Caco-2 (cell line): Measurements from ENCODE around the gene ARHGEF38. TPM values are rescaled to one million over a fixed set of nuclear protein-coding genes. Genes with fewer than 3 reads are reported as not detected.

Experiments
- BruUV-seq: library from RNA; stranded (reverse); fragments of 400-500 nt; replicated peaks from 2 replicates; lab custom pipeline; 2021; lab: Mats Ljungman, UMichigan
- CTCF ChIA-PET: fragments of 300-600 bp; sonication (Branson Sonifier 250); formaldehyde crosslinking; loops from one replicate; lab custom pipeline; 2022; ENCODE audit warnings: antibody characterized with exemption; lab: Charles Lee
- POLR2A ChIA-PET: fragments of 300-600 bp; sonication (Branson Sonifier 250); formaldehyde crosslinking; loops from one replicate; lab custom pipeline; 2022; ENCODE audit warnings: antibody characterized with exemption; lab: Charles Lee
- DNase-seq, 2 experiments: peaks; one replicate each; pipeline versions ENCODE4 v3.0.0 to v3.0.0-alpha.2; 2020 to 2022
- H3K27me3 ChIP-seq: replicated peaks from 2 replicates; pipeline ENCODE4 v1.6.0; 2011; ENCODE audit warnings: low read length; ENCODE audit not compliant: control insufficient read depth, insufficient read depth
- H3K36me3 ChIP-seq: 2 replicates; pipeline ENCODE4 v1.5.1; 2011; ENCODE audit warnings: low read length; ENCODE audit not compliant: control insufficient read depth, insufficient read depth
- H3K4me1 ChIP-seq: fragments of 250-450 bp; sonication (Bioruptor Pico); 2 replicates; pipeline ENCODE4 v1.5.1; 2020; ENCODE audit warnings: mild to moderate bottlenecking
- H3K4me3 ChIP-seq: 2 replicates; pipeline ENCODE4 v1.5.1; 2011; ENCODE audit warnings: low read depth, mild to moderate bottlenecking, control low read depth, low read length
- H3K9me3 ChIP-seq: fragments of 250-450 bp; sonication (Bioruptor Pico); 2 replicates; pipeline ENCODE4 v1.5.1; 2020; ENCODE audit warnings: mild to moderate bottlenecking, moderate library complexity
- H3K27ac Mint-ChIP-seq: one replicate; pipeline ENCODE4 v1.8.0; 2022; ENCODE audit warnings: mixed read lengths; ENCODE audit not compliant: unreplicated experiment
- H3K27me3 Mint-ChIP-seq: one replicate; pipeline ENCODE4 v1.8.0; 2022; ENCODE audit warnings: mixed read lengths; ENCODE audit not compliant: insufficient read depth, unreplicated experiment
- H3K36me3 Mint-ChIP-seq: one replicate; pipeline ENCODE4 v1.8.0; 2022; ENCODE audit warnings: mild to moderate bottlenecking, mixed read lengths; ENCODE audit not compliant: insufficient read depth, unreplicated experiment
- H3K4me1 Mint-ChIP-seq: one replicate; pipeline ENCODE4 v1.8.0; 2022; ENCODE audit warnings: low read depth, mixed read lengths; ENCODE audit not compliant: unreplicated experiment
- H3K4me3 Mint-ChIP-seq: one replicate; pipeline ENCODE4 v1.8.0; 2022; ENCODE audit warnings: mild to moderate bottlenecking, moderate library complexity, mixed read lengths; ENCODE audit not compliant: unreplicated experiment
- H3K9me3 Mint-ChIP-seq: one replicate; pipeline ENCODE4 v1.8.0; 2022; ENCODE audit warnings: mixed read lengths; ENCODE audit not compliant: unreplicated experiment
- intact Hi-C: fragments of 100-400 bp; cut with micrococcal nuclease; formaldehyde crosslinking; loops from one replicate; pipeline ENCODE4 v1.10.0; 2022; ENCODE audit not compliant: unreplicated experiment
- total RNA-seq: library from RNA; stranded (reverse); gene quantifications from 2 replicates; pipeline ENCODE4 v1.2.3, GENCODE V29; 2022
- TF ChIP-seq, protein P1 (sequence below), 2 experiments: fragments of 200-600 bp in 1 of 2; IDR thresholded peaks; 1 replicate in 1 of 2; 2 replicates in 1 of 2; pipeline versions ENCODE4 v1.5.1 to v1.8.0; 2011 to 2022; ENCODE audit warnings: antibody characterized with exemption in 1 of 2, control low read depth in 1 of 2, inconsistent platforms in 1 of 2, low read depth in 1 of 2, low read length in 1 of 2, mild to moderate bottlenecking in 1 of 2, moderate library complexity in 1 of 2; ENCODE audit not compliant: insufficient read depth in 1 of 2, severe bottlenecking in 1 of 2, unreplicated experiment in 1 of 2

Gene ARHGEF38
- total RNA-seq, 1 experiment from 2014 or later, result 3.5 TPM

DNA sequence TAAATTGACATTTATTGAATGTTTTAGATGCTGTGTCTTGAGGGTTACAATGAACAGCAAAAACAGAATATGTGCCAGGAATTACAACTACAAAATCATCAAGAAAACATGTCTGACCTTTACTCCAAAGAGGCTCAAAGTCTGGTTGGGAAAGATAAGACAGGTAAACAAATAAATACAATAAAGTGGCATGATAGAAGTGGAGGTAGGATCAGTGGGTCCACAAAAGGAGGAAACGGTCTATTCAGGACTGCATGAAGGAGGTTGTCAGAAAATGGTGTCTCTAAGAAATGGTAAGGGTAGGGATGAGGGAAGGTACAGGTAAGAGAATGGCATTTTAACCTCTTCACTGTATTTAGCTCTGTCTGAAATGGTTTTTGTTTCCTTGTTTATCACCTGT, 3.8 kb downstream of the ARHGEF38 start:
- H3K4me1 Mint-ChIP-seq, result peaks cover 42% of the 10 kb centered on the region
- Histone ChIP-seq H3K4me1 (peaks cover 41% of the 10 kb centered on the region), H3K9me3 (no peaks in the 10 kb centered on the region), H3K36me3 (no peaks in the 10 kb centered on the region), H3K27me3 (no peaks in the 10 kb centered on the region), H3K4me3 (no peak overlapping the region)
- peak overlapping the region; percentile 55 for H3K27ac Mint-ChIP-seq
- no peaks in the 10 kb centered on the region for H3K27me3 Mint-ChIP-seq
- H3K4me3 Mint-ChIP-seq, result peak overlapping the region; percentile 17
- intact Hi-C loops, result no loop called here
- ChIA-PET POLR2A (no interaction called here), CTCF (no interaction called here)
- no TSS peak for BruUV-seq
- H3K36me3 Mint-ChIP-seq, result no peaks in the 10 kb centered on the region
- H3K9me3 Mint-ChIP-seq, result no peaks in the 10 kb centered on the region
- TF ChIP-seq, protein P1, sequence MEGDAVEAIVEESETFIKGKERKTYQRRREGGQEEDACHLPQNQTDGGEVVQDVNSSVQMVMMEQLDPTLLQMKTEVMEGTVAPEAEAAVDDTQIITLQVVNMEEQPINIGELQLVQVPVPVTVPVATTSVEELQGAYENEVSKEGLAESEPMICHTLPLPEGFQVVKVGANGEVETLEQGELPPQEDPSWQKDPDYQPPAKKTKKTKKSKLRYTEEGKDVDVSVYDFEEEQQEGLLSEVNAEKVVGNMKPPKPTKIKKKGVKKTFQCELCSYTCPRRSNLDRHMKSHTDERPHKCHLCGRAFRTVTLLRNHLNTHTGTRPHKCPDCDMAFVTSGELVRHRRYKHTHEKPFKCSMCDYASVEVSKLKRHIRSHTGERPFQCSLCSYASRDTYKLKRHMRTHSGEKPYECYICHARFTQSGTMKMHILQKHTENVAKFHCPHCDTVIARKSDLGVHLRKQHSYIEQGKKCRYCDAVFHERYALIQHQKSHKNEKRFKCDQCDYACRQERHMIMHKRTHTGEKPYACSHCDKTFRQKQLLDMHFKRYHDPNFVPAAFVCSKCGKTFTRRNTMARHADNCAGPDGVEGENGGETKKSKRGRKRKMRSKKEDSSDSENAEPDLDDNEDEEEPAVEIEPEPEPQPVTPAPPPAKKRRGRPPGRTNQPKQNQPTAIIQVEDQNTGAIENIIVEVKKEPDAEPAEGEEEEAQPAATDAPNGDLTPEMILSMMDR (IDR thresholded peaks at IDR 0.05; ENCODE audit: insufficient read depth in 1 of 2, low read depth in 1 of 2, low read length in 1 of 2, severe bottlenecking in 1 of 2, unreplicated experiment in 1 of 2), result no peak
- peak in 1 of 2 experiments; percentile 4 for DNase-seq

DNA sequence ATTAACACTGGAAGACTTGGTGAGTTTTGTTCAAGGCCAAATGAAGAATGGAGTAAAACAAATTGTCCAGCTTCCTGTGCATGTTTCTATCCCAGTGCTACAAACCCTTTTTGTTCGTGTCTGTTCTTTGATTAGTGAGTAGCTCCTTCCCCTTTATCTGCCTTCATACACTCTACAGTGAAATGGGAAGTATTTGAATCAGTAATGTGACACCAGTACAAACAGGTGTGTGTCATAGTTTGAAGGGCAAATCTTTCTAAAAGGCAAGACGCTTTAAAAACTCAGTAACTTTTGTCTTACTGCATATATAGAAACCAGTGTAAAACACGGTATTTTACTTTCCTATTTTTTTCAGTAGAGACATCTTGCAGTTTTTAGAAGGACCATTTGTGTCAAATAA, 5.9 kb downstream of the ARHGEF38 start:
- DNase-seq, result no peak
- Histone ChIP-seq H3K4me3 (no peak overlapping the region), H3K36me3 (no peaks in the 10 kb centered on the region), H3K4me1 (peaks cover 23% of the 10 kb centered on the region), H3K27me3 (no peaks in the 10 kb centered on the region), H3K9me3 (no peaks in the 10 kb centered on the region)
- H3K4me1 Mint-ChIP-seq, result peaks cover 27% of the 10 kb centered on the region
- CTCF ChIA-PET, result no interaction called here
- intact Hi-C loops, result no loop called here
- POLR2A ChIA-PET, result no interaction called here
- H3K36me3 Mint-ChIP-seq, result no peaks in the 10 kb centered on the region
- H3K27me3 Mint-ChIP-seq, result no peaks in the 10 kb centered on the region
- TF ChIP-seq, protein P1 (IDR thresholded peaks at IDR 0.05; ENCODE audit: insufficient read depth in 1 of 2, low read depth in 1 of 2, low read length in 1 of 2, severe bottlenecking in 1 of 2, unreplicated experiment in 1 of 2), result no peak
- H3K9me3 Mint-ChIP-seq, result no peaks in the 10 kb centered on the region
- no TSS peak for BruUV-seq
- H3K27ac Mint-ChIP-seq, result no peak overlapping the region
- no peak overlapping the region for H3K4me3 Mint-ChIP-seq

DNA sequence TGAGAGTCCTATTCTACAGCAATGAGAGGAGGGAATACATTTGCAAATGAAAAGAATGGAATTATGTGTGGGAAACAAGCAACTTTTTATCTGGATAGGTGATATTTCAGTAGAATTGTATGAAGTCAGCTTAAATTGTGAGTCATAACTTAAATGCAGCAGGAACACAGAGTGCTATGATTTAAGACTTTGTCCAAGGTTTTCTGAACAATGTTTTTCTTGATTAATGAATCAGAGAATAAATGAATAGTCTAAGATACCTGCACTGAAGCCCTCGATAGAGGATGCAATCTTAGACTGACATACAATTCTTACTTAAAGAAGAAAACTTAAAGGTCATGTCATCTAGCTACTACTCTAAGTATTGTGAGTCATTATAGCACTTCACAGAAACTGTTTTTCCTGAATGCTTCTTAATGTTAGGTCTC, 8.0 kb downstream of the ARHGEF38 start:
- Mint-ChIP-seq H3K4me3 (no peak overlapping the region), H3K9me3 (no peaks in the 10 kb centered on the region), H3K36me3 (no peaks in the 10 kb centered on the region), H3K4me1 (peaks cover 28% of the 10 kb centered on the region), H3K27ac (no peak overlapping the region), H3K27me3 (no peaks in the 10 kb centered on the region)
- intact Hi-C loops, result no loop called here
- TF ChIP-seq, protein P1 (IDR thresholded peaks at IDR 0.05; ENCODE audit: insufficient read depth in 1 of 2, low read depth in 1 of 2, low read length in 1 of 2, severe bottlenecking in 1 of 2, unreplicated experiment in 1 of 2), result no peak
- no TSS peak for BruUV-seq
- CTCF ChIA-PET, result no interaction called here
- DNase-seq, result no peak
- peaks cover 15% of the 10 kb centered on the region for H3K4me1 ChIP-seq
- H3K36me3 ChIP-seq, result no peaks in the 10 kb centered on the region
- H3K9me3 ChIP-seq, result no peaks in the 10 kb centered on the region
- H3K27me3 ChIP-seq, result no peaks in the 10 kb centered on the region
- POLR2A ChIA-PET, result no interaction called here
- H3K4me3 ChIP-seq, result no peak overlapping the region
